NB4 (cell line): ENCODE data around the gene GIT2.

Experiments used
- MYC ChIP-seq: IDR thresholded peaks from 2 replicates; pipeline ENCODE4 v1.6.1; 2011; ENCODE audit warnings: low read depth, low read length
- POLR2A ChIP-seq: IDR thresholded peaks from 2 replicates; pipeline ENCODE4 v1.6.1; 2011; ENCODE audit warnings: mild to moderate bottlenecking; ENCODE audit not compliant: insufficient read length; ENCODE audit errors: extremely low read depth
- TF ChIP-seq, protein P1 (sequence below): IDR thresholded peaks from one replicate; pipeline ENCODE4 v1.5.1; 2012; ENCODE audit warnings: low read depth, low read length
- TF ChIP-seq, protein P2 (sequence below): IDR thresholded peaks from 2 replicates; pipeline ENCODE4 v1.6.1; 2011; ENCODE audit warnings: low read depth, low read length

DNA sequence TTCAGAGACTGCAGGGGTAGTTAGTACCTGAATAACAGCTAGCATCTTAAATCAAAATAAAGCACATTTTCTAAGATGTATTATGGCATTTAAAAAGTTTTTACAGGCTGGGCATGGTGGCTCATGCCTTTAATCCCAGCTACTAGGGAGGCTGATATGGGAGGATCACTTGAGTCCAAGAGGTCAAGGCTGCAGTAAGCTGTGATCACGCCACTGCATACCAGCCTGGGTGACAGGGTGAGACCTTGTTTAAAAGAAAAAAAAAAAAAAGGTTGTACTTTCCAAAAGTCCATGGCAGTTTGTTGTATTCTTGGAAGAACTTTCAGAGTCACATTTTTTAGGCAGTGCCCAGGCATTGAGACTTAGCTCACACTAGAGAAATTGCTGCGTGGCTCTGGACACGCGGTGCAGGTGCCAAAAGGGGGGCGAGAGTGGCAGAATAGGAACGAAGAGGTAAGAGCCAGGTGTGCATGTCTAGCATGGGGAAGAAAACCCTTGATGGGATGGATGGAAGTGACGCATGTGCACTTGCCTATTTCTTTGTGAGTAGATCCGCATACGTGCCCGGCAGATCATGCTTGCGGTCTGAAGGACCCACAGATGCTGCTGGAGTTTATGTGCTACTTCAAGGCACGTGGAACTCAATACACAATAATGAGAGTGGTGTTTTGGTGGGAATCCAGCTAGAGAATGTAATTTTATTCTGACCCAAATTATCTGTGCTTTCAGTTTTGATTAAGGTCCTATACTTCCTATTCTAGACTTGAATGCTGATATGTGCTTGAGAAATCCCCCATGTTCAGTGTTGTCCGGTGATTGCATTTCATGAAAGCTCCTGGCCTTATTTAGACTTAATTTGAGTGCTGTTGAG, 14.9 kb upstream of the GIT2 start:
- TF ChIP-seq, protein P1, sequence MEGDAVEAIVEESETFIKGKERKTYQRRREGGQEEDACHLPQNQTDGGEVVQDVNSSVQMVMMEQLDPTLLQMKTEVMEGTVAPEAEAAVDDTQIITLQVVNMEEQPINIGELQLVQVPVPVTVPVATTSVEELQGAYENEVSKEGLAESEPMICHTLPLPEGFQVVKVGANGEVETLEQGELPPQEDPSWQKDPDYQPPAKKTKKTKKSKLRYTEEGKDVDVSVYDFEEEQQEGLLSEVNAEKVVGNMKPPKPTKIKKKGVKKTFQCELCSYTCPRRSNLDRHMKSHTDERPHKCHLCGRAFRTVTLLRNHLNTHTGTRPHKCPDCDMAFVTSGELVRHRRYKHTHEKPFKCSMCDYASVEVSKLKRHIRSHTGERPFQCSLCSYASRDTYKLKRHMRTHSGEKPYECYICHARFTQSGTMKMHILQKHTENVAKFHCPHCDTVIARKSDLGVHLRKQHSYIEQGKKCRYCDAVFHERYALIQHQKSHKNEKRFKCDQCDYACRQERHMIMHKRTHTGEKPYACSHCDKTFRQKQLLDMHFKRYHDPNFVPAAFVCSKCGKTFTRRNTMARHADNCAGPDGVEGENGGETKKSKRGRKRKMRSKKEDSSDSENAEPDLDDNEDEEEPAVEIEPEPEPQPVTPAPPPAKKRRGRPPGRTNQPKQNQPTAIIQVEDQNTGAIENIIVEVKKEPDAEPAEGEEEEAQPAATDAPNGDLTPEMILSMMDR = no peak
- TF ChIP-seq POLR2A (no peak), MYC (no peak)
- TF ChIP-seq, protein P2, sequence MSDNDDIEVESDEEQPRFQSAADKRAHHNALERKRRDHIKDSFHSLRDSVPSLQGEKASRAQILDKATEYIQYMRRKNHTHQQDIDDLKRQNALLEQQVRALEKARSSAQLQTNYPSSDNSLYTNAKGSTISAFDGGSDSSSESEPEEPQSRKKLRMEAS = no peak
